Stimulated activated CD4-positive, alpha-beta T cell treated with anti-CD3 and anti-CD28 coated beads, TNF-alpha, amount 100 ng/mL, for 24 hours (primary cell): ENCODE measurements around the gene PDLIM5.

ENCODE experiments used
- DNase-seq, 3 experiments: peaks; one replicate each; pipeline ENCODE4 v3.0.0-alpha.2; 2020; ENCODE audit warnings: low read depth in 3 of 3

The PDLIM5 gene

DNA sequence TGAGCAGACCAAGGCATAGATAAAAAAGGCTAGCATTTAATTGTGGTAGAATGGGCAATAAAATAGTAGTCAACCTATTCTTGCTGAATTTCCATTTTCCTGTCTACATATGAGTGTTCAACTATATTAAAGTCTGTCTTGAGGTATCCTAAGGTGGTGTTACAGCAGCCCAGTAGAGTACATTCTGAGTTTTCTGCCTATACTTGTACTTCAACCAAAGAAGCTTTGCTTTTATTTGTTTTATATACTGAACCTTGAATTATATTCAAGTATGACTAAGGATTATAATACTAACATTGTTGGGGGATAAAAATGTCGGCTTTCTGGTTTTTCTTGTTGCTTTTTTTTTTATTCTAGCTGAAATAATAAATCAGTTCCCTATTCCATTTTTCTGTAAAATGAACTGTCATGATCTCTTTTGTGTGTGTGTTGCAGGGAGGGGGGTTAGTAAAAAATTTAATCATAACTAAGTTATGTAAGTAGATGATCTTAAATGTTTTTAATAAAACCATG lies 106.7 kb downstream of the PDLIM5 start:
- no peak for DNase-seq

DNA sequence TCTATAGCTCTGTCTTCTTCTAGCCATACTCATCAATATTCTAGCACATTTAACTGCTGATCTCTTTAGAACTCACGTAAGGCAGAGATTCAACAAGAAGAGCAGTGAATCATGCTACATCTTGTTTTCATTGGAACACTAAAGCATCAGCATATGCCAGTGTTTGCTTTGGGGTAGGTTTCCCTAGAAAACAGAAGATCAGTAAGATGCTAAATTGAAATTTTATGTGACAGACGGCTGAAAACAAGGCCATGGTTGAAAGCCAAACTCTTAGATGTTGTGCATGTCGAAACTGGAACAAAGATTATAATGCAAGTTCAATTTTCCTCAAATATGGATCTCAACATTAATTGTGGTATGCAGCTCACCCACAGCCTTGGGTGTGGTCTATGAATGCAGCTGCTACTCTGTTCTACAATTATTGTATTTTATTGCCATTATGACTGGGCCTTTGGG lies 107.6 kb downstream of the PDLIM5 start:
- no peak for DNase-seq

DNA sequence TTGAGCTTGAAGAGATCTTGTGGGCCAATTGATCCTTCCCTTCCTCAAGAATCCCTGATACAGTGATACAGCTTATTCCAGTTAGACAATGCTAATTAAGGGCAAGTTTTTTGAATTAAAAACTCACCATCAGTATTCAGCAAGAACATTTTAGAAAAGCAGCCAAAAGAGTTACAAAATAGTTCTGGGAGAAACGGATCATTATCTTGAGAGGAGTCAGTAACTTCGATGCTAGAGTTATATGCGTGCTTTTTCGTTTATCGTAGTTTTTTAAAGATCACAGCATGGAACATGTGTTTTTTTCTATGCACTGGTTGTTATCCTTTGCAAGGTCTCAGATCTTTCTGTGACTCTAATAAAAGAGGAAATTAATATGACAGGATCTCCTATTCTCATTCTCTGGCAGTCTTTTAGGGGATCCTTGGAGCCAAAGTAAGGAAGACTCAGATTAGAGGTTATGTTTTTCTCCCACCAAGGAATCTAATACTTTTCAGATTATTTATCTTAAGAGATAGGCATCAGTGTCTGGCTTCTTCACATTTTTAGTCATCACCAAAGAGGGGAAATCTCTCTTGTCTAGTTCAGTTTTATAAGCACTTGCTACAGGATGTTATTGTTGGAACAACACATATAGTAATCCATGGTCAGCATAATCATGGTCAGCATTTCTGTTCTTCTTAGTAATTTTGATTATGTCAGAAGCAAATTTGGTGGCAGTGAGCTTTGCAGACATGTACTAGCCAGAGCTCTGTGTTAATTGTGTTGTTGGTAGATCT lies 109.7 kb downstream of the PDLIM5 start:
- no peak for DNase-seq

DNA sequence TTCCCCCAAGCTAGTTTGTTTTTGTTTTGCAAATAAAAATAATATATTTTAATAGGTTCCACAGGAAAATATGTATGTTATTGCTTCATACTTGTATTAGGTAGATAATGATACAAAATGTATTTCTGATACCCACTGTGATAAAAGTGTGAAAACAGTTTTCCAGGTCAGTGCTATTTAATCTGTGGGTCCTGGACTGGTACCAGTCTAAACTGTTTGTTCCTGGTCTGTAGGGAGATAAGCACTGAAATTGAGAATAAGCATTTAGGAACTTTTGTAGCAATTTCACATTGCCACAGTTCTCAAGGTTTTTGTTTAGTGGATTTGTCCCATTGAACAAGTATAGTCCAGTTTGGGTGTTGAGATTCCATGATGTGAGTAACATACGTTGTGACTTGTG lies 110.5 kb downstream of the PDLIM5 start:
- no peak for DNase-seq

DNA sequence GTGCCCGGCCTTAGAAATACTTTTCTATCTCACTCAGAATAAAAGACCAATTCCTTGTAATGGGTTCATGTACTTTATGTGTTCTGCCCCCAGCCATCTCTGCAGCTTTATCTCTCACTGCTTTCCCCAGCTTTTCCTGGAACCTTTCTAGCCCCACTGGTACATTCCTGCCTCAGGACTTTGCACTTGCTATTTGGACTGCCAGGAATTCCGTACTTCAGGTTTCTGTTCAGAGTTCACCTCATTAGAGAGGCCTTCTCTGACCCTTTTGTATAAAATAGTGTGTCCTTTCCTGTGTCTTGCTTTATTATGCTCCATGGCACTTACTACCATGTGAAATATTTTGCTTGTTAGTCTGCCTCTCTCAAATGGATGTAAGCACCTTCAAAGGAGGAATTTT lies 112.5 kb downstream of the PDLIM5 start:
- DNase-seq, result no peak

DNA sequence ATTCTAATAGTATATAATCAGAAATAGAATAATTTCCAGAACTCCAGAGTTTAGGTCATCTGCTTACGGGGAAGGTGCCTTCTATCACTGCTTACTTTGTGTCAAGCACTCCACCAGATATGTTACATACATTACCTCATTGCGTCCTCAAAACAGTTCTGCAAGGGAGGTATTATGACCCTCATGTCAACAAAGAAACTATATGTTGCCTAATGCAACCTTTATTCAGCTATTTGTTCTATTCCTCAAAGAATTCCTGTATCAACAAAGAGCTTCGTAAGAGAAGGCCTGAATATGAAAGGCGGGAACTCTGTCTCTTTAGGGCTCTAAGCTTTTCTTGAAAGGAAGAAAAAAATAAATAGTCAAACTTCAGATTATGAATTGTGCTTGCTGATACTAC lies 114.7 kb downstream of the PDLIM5 start:
- no peak for DNase-seq

DNA sequence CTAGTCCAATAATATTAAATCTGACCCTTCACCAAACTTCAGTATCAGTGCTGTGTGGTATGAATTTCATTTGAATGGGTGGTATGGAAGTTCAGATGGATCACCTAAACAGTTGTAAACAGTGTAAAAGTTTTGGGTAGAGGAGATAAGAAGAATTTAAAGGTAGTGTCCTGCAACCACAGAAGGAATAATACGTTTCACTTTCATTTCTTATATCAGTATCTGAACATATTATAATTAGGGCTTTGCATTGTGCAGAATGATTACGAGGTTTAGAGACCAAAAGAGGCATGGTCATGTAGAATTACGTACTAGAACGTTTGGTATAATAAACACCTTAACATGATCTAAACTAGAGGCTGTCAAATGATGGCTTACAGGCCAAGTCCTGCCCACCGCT lies 116.1 kb downstream of the PDLIM5 start:
- DNase-seq, result no peak

DNA sequence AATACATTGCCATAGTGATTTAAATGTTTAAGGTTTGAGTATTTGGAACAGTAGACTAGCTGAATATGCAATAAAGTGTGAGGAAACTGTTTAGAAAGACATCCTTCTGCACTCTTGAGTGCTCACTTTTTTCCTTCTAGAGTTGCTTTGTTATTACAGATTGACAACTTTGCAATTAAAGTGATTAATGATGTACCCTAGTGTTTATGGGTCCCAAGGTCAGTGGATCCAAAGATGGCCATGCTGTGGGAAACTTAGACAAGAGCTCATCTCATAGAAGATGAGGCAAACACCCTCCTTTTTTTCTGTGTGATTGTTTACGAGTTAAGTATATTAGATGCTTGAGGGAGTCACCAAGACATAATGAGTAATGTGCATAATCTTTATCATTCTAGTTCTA lies 118.8 kb downstream of the PDLIM5 start:
- DNase-seq, result no peak

DNA sequence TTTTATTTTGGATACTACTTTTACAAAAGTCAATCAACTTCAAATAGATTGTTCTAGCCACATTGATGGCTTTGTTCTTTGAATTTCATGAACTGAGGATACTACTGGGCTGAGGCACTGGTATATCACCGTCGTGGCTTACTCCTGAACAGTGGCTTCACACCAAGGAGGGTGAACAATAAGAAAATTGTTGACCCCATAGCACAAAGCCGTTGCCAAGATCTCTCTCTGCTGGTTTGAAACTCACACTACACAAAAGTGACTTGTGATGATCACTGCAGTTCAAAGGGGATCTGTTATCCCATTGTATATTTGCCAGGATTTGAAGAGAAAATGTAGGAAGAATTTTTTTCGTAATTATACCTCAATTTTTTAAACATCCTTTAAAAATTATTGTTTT lies 119.6 kb downstream of the PDLIM5 start:
- no peak for DNase-seq

DNA sequence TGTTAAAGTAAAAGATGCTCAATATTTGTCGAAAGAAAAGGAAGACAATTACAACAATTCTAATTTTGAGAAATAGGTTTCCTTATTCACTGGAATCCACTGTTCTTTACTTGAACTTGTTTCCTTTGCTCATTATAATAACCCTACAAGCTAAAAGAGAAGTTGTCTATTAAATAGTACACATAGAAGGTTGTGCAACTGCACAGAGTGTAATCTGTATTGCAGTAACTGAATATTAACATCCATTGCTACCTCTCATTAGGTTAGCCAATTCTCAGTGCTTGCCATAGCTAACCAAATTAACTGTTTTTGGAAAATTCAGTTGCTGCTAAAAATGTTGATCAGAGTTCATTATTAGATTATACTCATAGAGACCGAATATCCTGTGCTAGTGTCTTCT lies 120.0 kb downstream of the PDLIM5 start:
- DNase-seq, result no peak

DNA sequence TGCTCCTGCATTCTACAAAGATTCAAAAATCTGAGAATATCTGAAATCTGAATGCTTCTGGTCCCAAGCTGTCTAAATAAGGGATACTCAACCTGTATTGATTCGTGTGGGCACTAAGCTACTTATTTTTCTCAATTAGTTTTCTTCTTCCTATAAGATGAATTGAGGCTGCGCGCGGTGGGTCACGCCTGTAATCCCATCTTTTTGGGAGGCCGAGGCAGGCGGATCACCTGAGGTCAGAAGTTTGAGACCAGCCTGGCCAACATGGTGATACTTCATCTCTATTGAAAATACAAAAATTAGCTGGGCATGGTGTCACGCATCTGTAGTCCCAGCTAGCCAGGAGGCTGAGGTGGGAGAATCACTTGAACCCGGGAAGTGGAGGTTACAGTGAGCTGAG lies 122.3 kb downstream of the PDLIM5 start:
- no peak for DNase-seq

DNA sequence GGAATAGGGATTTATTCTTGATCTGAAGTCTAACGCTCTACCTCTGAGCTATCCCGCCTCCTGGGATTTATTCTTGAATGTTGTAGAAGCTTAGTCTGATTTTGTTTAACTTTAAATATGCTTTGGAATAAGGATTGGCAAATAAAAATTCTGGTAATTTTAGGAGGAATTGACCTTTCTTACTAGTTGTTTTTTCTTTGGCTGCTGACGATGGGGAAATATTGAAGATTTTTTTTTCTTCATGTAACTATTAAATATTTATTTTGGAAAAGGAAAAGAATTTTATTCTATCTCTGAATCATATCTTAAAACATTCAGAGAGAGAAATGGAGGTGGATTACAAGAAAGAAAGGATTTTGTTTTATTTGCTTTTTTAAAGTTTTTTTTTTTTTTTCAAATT lies 122.9 kb downstream of the PDLIM5 start:
- DNase-seq, result no peak

DNA sequence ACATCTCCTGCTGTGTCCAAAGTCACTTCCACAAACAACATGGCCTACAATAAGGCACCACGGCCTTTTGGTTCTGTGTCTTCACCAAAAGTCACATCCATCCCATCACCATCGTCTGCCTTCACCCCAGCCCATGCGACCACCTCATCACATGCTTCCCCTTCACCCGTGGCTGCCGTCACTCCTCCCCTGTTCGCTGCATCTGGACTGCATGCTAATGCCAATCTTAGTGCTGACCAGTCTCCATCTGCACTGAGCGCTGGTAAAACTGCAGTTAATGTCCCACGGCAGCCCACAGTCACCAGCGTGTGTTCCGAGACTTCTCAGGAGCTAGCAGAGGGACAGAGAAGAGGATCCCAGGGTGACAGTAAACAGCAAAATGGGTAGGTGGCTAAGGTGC lies 123.9 kb downstream of the PDLIM5 start:
- no peak for DNase-seq

DNA sequence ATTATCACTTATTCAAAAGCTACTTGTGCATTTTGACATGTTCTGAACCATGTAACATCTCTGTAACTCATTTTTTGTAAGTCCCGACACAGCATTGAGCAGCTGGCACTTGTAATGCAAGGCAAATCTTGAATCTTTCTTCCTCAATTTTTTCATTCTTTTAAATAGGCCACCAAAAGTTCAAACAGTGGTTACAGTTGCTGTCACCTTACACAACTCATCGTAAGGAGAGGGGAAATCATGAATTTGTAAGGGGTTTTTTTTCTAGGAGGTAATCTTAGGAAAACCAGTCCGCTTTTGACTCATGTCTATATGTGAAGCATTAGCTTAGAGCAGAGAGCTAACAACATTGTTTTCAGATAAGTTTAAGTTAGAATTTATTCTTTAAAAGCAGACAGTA lies 124.5 kb downstream of the PDLIM5 start:
- DNase-seq, result no peak

DNA sequence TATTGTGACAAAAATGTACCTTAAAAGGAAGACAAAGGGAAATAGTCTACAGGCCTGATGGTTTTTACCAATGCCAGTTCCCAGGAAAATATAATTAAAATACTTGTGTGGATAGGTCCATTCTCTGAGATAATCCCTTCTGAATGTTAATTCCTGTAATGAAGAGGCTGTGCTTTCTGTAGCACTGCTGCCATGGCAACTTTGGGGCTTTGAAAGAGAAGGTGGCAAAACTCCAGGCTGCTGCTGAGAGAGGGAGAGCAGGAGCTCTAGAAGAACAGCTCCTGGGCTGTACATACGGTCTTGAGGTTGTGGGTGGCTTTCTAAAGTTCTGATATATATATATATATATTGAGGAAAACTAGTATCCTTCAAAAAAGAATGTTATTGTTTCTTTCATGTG lies 125.4 kb downstream of the PDLIM5 start:
- no peak for DNase-seq

DNA sequence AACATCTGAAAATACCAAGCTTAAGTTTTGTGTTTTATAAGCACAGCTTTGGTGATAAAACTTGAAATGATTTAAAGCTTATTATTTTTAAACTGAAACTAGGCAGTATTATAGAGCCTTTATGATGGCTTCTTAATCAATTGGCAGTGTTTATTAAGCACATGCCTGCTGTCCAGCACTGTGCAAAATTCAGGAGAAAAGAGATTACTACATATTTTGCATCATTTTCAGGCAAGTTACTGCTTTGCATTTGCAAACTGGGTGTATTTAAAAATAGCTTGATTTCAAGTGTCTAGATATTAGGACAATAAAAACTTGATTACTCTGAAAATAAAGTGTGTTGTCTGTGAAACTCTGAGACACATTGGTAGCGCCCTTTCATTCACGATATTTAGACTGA lies 126.5 kb downstream of the PDLIM5 start:
- no peak for DNase-seq

DNA sequence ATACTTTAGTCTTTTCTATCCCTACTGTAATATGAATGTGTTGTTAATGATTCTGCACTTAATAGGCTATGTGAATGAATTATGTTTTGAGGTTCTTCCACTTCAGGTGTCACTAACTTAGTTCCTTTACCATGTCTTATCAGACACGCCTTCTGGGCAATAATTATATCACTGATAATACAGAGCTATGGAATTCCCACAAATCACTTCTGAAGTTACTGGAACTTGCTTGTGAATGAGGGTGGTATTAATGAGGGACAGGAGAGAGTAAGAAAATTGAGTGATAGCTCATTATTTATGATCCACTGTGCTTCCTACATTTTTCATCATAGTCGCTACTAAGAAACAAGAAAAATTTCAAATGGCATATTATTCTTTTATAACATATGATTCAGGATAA lies 130.0 kb downstream of the PDLIM5 start:
- no peak for DNase-seq

DNA sequence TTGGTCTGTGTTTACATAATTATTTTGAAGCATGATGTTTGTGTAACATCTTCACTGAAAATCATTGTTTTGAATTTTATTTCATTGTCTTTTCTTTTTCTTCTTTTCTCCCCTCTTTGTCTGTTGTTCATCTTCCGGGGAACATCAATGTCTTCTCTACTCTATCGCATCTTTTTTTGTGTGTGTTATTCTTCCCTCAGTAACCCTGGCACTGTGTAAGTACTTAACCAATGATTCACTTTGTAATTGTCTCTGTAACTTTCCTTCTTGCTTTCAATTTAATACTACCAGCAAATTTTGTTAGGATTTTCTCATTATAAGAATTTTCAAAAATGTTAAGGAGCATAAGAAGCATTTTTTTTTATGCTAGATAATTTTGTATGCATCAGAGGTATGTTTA lies 130.8 kb downstream of the PDLIM5 start:
- no peak for DNase-seq

DNA sequence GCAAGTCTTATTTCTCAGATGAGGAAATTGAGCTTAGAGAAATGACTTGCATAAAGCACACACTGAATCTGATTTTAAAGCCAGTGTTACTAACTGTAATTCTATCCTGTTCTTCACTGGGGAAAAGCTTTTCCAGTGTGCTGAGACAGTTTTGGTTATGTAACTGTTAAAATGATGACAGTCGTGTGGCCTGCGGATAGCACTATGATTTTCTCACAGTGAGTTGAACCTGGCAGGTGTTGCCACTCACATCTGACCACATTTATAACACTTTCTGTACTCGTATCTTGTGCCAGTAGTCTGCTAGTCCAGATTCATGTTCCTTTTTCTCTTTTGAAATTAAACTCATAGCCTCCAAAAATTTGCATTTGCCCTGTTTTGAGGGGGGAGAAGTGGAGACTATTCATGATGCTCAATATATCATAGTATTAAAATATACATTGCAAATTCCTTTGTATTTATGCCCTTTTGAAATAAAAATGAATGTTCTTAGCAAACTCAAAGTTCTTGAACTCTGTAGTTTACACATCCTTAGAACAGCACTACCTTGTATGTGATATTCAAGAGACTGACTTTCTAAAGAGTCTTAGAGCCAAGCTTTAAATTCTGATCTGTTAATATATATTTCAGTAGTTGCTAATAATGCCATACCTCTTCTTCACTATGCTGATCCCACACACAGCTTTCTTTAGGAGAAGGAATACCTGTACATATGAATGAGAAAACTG lies 132.3 kb downstream of the PDLIM5 start:
- no peak for DNase-seq

DNA sequence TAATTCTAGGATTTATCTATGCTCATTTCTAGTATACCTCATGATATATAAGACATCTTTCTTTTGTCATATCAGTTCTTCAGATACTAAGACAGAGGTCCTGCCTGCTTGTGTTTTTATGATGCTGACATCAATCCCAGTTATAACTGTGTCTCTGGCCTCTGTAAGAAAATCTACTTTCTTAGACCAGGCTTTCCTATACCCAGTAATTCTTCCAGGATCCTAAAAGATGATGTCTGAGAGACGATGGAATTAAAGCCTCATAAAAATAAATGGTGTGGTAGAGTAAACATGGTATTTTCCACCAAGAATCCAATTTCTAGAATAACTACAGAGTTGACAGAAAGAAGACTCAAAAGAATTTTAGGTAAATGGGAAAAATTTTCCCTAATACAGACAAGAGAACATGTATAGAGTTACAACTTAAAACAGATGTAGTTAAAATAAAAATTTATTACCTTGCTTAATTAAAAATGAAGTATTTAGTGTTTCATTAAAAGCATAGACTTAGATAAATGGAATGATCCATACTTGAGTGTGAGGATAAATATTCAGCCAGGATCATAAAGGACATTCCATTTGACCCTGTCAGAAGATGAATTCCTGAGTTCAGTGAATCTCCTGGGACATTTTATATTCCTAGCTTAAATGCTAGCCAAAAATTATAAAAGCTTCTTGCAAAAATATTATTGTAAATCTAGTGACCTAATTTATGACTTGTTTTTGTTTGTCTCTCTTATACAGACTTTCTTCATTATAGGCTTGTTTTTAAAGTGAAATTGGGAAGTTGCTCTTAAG lies 137.4 kb downstream of the PDLIM5 start:
- DNase-seq, result no peak

DNA sequence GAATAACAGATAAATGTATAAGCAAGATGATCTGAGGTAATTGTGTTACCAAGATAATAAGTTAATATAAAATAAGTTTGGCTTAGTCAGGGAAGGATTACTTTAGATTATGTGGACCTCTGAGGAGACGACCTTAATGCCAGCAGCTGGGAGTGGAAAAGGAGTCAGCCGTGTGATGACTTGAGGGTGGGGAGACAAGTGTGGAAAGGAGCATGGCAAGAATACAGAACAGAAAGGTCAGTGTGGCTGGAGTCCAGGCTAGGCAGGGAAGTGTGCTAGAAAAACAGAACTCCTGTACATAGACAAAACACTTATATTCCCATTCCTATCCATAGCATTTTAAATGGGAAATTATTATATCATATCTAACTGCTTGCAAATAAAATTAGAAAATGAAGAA lies 138.8 kb downstream of the PDLIM5 start:
- DNase-seq, result no peak

DNA sequence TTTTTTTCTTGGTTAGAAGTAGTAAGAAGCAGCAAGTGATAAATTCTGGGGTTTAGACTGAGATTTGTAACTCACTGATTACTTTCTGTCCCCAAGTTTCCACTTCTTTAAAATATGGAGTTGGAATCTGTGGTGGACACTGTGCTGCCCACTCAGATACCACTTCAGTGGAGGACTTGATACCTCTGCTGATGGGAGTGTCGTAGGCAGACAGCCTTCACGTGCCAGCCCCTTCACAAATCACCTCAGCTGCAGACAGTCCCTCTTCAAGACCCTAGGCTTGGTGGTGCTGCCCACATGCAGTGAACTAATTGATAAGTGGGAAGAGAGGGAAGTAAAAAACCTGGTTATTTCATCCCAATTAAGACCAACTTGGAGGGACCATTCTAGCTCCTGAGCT lies 139.5 kb downstream of the PDLIM5 start:
- DNase-seq, result no peak
